ENCODE measurements around the gene SUSD5.

The SUSD5 gene

GRCh38 chr3:33229066-33229465 is 10.5 kb upstream of the SUSD5 start:
- Histone ChIP-seq H2AFZ (ENCODE audit: low read depth) (no peak overlapping the region), H3K27ac (no peak overlapping the region), H3K4me2 (no peak overlapping the region), H3K27me3 (ENCODE audit: insufficient read depth, low read depth) (no peaks in the 10 kb centered on the region), H4K20me1 (ENCODE audit: insufficient read depth) (no peaks in the 10 kb centered on the region), H3K36me3 (ENCODE audit: insufficient read depth) (no peaks in the 10 kb centered on the region), H3K9ac (no peak overlapping the region), H3K4me1 (ENCODE audit: low read depth, poor library complexity, severe bottlenecking) (no peaks in the 10 kb centered on the region), H3K79me2 (ENCODE audit: insufficient read depth, low read depth) (no peaks in the 10 kb centered on the region), H3K4me3 (IDR thresholded peaks at IDR 0.05; ENCODE audit: insufficient read depth, low read depth, low read length) (no peak overlapping the region)
- no peak for TF ChIP-seq CTCF (conservative IDR thresholded peaks at IDR 0.05; ENCODE audit: low read depth, low read length)

- no peak overlapping the region for H3K9ac ChIP-seq
- H3K27me3 ChIP-seq (ENCODE audit: insufficient read depth, low read depth): no peaks in the 10 kb centered on the region
- no peak overlapping the region for H3K27ac ChIP-seq
- no peaks in the 10 kb centered on the region for H3K4me1 ChIP-seq (ENCODE audit: low read depth, poor library complexity, severe bottlenecking)
- H3K4me2 ChIP-seq: no peak overlapping the region
- no peaks in the 10 kb centered on the region for H3K36me3 ChIP-seq (ENCODE audit: insufficient read depth)
- H3K79me2 ChIP-seq (ENCODE audit: insufficient read depth, low read depth): no peaks in the 10 kb centered on the region
- H3K4me3 ChIP-seq (IDR thresholded peaks at IDR 0.05; ENCODE audit: insufficient read depth, low read depth, low read length): no peak overlapping the region
- no peak overlapping the region for H2AFZ ChIP-seq (ENCODE audit: low read depth)
- H4K20me1 ChIP-seq (ENCODE audit: insufficient read depth): no peaks in the 10 kb centered on the region
- no peak for TF ChIP-seq CTCF (conservative IDR thresholded peaks at IDR 0.05; ENCODE audit: low read depth, low read length)
These were observed 2.6 kb upstream of the SUSD5 start for GRCh38 chr3:33221241-33221640.

GRCh38 chr3:33219175-33219487 is 521 bp upstream of the SUSD5 start:
- no peak overlapping the region for H3K4me3 ChIP-seq (IDR thresholded peaks at IDR 0.05; ENCODE audit: insufficient read depth, low read depth, low read length)

GRCh38 chr3:33217866-33218445 is 654 bp downstream of the SUSD5 start:
- no peaks in the 10 kb centered on the region for H3K79me2 ChIP-seq (ENCODE audit: insufficient read depth, low read depth)
- H3K27me3 ChIP-seq (ENCODE audit: insufficient read depth, low read depth): no peaks in the 10 kb centered on the region
- H2AFZ ChIP-seq (ENCODE audit: low read depth): no peak overlapping the region
- H3K9ac ChIP-seq: no peak overlapping the region
- TF ChIP-seq CTCF (conservative IDR thresholded peaks at IDR 0.05; ENCODE audit: low read depth, low read length): no peak
- no peak overlapping the region for H3K4me3 ChIP-seq (IDR thresholded peaks at IDR 0.05; ENCODE audit: insufficient read depth, low read depth, low read length)
- no peaks in the 10 kb centered on the region for H3K36me3 ChIP-seq (ENCODE audit: insufficient read depth)
- no peaks in the 10 kb centered on the region for H4K20me1 ChIP-seq (ENCODE audit: insufficient read depth)
- no peak overlapping the region for H3K27ac ChIP-seq
- no peaks in the 10 kb centered on the region for H3K4me1 ChIP-seq (ENCODE audit: low read depth, poor library complexity, severe bottlenecking)
- no peak overlapping the region for H3K4me2 ChIP-seq

More at GRCh38 chr3:33219175-33219487, 521 bp upstream of the SUSD5 start:
- Histone ChIP-seq H3K9ac (no peak overlapping the region), H3K4me2 (no peak overlapping the region), H3K79me2 (ENCODE audit: insufficient read depth, low read depth) (no peaks in the 10 kb centered on the region), H3K27me3 (ENCODE audit: insufficient read depth, low read depth) (no peaks in the 10 kb centered on the region), H2AFZ (ENCODE audit: low read depth) (no peak overlapping the region), H3K36me3 (ENCODE audit: insufficient read depth) (no peaks in the 10 kb centered on the region), H3K4me1 (ENCODE audit: low read depth, poor library complexity, severe bottlenecking) (no peaks in the 10 kb centered on the region), H3K27ac (no peak overlapping the region), H4K20me1 (ENCODE audit: insufficient read depth) (no peaks in the 10 kb centered on the region)
- no peak for TF ChIP-seq CTCF (conservative IDR thresholded peaks at IDR 0.05; ENCODE audit: low read depth, low read length)
